ENCODE measurements around the gene SGF29. TPM values are rescaled to one million over a fixed set of nuclear protein-coding genes. Genes with fewer than 3 reads are reported as not detected.
"Not testable (repeated sequence)": the region's sequence is repeated elsewhere in the genome, so short reads cannot be mapped to it uniquely, and the experiment has no call there.

The SGF29 gene
- total RNA-seq, 1 donor from 2014 or later, result 40.6 TPM

- Histone ChIP-seq H3K27me3 (ENCODE audit: low read depth) (no peaks in the 10 kb centered on the region), H3K9me3 (no peaks in the 10 kb centered on the region), H3K4me3 (no peak overlapping the region), H3K36me3 (peaks cover 14% of the 10 kb centered on the region), H3K4me1 (peaks cover 24% of the 10 kb centered on the region), H3K27ac (no peak overlapping the region)
- intact Hi-C loops (cut with DNase I), result no loop called here
- ATAC-seq, result peak in 1 of 2 donors; percentile 29
- no peak for DNase-seq
- TF ChIP-seq, protein P1, sequence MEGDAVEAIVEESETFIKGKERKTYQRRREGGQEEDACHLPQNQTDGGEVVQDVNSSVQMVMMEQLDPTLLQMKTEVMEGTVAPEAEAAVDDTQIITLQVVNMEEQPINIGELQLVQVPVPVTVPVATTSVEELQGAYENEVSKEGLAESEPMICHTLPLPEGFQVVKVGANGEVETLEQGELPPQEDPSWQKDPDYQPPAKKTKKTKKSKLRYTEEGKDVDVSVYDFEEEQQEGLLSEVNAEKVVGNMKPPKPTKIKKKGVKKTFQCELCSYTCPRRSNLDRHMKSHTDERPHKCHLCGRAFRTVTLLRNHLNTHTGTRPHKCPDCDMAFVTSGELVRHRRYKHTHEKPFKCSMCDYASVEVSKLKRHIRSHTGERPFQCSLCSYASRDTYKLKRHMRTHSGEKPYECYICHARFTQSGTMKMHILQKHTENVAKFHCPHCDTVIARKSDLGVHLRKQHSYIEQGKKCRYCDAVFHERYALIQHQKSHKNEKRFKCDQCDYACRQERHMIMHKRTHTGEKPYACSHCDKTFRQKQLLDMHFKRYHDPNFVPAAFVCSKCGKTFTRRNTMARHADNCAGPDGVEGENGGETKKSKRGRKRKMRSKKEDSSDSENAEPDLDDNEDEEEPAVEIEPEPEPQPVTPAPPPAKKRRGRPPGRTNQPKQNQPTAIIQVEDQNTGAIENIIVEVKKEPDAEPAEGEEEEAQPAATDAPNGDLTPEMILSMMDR (IDR thresholded peaks at IDR 0.05), result no peak
These were observed 9.5 kb downstream of the SGF29 start for GRCh38 chr16:28563218-28563617.

DNA sequence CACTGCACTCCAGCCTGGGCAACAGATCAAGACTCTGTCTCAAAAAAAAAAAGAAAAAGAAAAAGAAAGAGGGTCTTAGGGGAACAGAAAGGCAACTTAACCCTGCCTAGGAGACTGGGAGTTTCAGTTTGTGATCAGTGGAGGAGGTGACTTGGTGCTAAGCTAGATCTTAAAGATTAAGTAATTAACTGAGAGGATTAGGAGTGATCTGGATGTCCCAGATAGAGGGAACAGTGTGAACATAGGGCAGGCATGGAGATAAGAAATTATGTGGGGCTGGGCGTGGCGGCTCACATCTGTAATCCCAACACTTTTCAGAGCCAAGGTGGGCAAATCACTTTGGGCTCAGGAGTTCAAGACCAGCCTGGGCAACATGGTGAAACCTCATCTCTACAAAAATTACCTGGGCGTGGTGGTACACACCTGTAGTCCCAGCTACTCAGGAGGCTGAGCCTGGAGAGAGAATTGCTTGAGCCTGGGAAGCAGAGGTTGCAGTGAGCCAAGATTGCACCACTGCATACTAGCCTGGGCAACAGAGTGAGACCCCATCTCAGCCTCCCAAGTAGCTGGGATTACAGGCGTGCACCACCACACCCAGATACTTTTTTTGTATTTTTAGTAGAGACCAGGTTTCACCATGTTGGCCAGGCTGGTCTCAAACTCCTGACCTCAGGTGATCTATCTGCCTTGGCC lies 12.7 kb downstream of the SGF29 start:
- DNase-seq; ATAC-seq; intact Hi-C loops (cut with DNase I); H3K9me3 ChIP-seq; H3K27me3 ChIP-seq (ENCODE audit: low read depth); H3K27ac ChIP-seq; H3K36me3 ChIP-seq; H3K4me3 ChIP-seq: not testable (repeated sequence)
- H3K4me1 ChIP-seq, result peaks cover 19% of the 10 kb centered on the region

DNA sequence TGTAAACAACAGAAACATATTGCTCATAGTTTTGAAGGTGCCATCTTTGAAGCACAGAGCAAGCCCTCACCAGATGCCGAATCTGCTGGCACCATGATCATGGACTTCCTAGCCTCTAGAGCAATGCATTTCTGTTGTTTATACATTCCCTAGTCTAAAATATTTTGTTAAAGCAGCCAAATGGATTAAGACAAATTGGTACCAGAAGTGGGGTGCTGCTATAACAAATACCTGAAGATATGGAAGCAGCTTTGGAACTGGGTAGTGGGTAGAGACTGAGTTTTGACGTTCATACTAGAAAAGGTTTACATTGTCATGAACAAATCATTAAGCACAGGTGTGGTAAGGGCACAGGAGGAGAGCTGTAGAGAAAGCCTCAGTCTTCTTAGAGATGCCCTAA lies 13.6 kb downstream of the SGF29 start:
- no peak overlapping the region for H3K4me3 ChIP-seq
- no peak overlapping the region for H3K27ac ChIP-seq
- peaks cover 4% of the 10 kb centered on the region for H3K36me3 ChIP-seq
- no peaks in the 10 kb centered on the region for H3K27me3 ChIP-seq (ENCODE audit: low read depth)
- no peaks in the 10 kb centered on the region for H3K9me3 ChIP-seq
- TF ChIP-seq, protein P1 (IDR thresholded peaks at IDR 0.05), result no peak
- ATAC-seq (no peak), DNase-seq (no peak)
- peaks cover 13% of the 10 kb centered on the region for H3K4me1 ChIP-seq
- intact Hi-C loops (cut with DNase I), result no loop called here

DNA sequence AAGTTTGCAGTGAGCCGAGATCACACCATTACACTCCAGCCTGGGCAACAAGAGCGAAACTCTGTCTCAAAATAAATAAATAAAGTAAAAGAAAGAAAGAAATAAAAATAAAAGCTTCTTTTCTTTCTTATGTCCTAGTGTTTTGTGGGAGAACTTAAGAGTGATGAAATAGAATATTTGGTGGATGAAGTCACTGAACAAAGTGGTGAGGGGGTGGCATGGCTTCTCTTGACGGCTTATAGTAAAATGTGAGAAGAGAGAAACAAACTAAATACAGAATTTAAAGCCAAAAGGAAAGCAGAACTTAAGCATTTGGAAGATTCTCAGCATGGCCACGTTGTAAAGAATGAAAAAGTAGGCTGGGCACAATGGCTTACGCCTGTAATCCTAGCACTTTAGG lies 15.3 kb downstream of the SGF29 start:
- ATAC-seq, result no peak
- H3K4me3 ChIP-seq, result no peak overlapping the region
- no peaks in the 10 kb centered on the region for H3K27me3 ChIP-seq (ENCODE audit: low read depth)
- no peaks in the 10 kb centered on the region for H3K9me3 ChIP-seq
- peaks cover 4% of the 10 kb centered on the region for H3K36me3 ChIP-seq
- TF ChIP-seq, protein P1 (IDR thresholded peaks at IDR 0.05), result no peak
- no peak overlapping the region for H3K27ac ChIP-seq
- intact Hi-C loops (cut with DNase I), result no loop called here
- peaks cover 20% of the 10 kb centered on the region for H3K4me1 ChIP-seq
- DNase-seq, result no peak

DNA sequence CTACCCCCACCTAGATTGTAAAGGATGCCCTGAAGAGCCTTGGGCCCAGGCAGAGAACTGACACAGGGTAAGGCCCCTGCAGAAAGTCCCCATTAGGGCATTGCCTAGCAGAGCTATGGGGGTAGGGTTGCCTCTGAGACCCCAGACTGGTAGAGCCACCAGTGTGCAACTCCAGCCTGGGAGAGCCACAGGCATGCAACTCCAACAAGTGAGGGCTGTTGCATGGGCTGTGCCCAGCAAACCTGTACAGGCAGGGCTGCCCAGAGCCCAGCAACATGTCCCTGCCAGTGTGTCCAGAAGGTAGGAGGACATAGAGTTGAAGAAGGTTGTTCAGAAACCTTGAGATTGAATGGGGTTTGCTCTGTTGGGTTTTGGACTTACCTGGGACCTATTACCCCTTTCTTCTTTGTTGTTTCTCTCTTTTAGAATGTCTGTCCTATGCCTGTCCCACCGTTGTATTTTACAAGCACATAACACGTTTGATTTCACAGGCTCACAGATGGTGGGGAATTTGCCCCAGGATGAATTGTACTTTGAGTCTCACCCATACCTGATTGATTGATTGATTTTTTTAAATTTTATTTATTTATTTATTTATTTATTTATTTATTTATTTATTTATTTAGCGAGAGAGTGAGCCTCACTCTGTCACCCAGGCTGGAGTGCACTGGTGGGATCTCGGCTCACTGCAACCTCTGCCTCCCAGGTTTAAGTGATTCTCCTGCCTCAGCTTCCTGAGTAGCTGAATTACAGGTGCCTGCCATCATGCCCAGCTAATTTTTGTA lies 16.4 kb downstream of the SGF29 start:
- no peak for ATAC-seq
- TF ChIP-seq, protein P1 (IDR thresholded peaks at IDR 0.05), result no peak
- no peak for DNase-seq
- Histone ChIP-seq H3K27me3 (ENCODE audit: low read depth) (no peaks in the 10 kb centered on the region), H3K4me1 (peaks cover 27% of the 10 kb centered on the region), H3K4me3 (no peak overlapping the region), H3K9me3 (no peaks in the 10 kb centered on the region), H3K36me3 (peaks cover 3% of the 10 kb centered on the region), H3K27ac (no peak overlapping the region)
- intact Hi-C loops (cut with DNase I), result no loop called here
